Breast epithelium (tissue), 3 donors: ENCODE results near the gene CEP170.

ENCODE experiments used
- CTCF ChIP-seq, 3 donors: fragments of 450-650 bp; IDR thresholded peaks; one replicate each; pipeline ENCODE4 v1.5.1; 2016 to 2017; ENCODE audit warnings: antibody characterized with exemption in 3 of 3, mild to moderate bottlenecking in 3 of 3, moderate library complexity in 3 of 3
- POLR2A ChIP-seq: fragments of 450-650 bp; IDR thresholded peaks from one replicate; pipeline ENCODE4 v1.6.1; 2016; ENCODE audit warnings: antibody characterized with exemption, mild to moderate bottlenecking, moderate library complexity

GRCh38 chr1:243218059-243218458 lies 37.0 kb downstream of the CEP170 start:
- TF ChIP-seq POLR2A (no peak), CTCF (IDR thresholded peaks at IDR 0.05) (no peak)
